Inflammatory macrophage (primary cell): ENCODE measurements around the gene FAM236A.
"Not testable (repeated sequence)": the region's sequence is repeated elsewhere in the genome, so short reads cannot be mapped to it uniquely, and the experiment has no call there.

Experiments used
- DNase-seq, 2 donors: peaks; one replicate each; pipeline ENCODE4 v3.0.0-alpha.2; 2020 to 2022
- total RNA-seq, 18 experiments: gene quantifications; one replicate each; lab custom pipeline; 2026; ENCODE audit warnings: mixed read lengths in 6 of 18, inconsistent platforms in 2 of 18; lab: John Stamatoyannopoulos, UW

Gene FAM236A
- 0 reads per million in 18 experiments for total RNA-seq

DNA sequence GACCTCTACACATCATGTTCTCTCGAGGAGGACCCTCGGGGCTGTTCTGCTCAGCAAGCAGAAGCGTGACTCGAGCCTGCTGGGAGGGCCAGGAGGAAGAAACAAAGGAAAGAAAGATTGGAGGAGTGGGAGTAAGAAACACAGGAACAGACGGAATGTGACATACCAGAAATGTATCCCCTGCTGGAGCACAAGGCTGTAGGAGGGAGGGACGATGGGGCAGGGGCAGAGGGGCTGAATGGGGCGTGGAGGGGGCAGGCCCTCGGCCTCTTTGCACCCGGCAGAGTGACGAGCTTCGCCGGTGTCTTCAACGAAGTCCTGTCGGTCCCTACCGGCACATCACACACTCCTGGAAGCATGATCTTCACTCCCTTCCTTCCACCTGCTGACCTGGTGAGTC, at the start of gene FAM236A:
TSS of gene FAM236A (plus strand) at position 301 of the 400 bp plus-strand sequence. CDS start at position 358, 57 bp downstream.
- not testable (repeated sequence) for DNase-seq

DNA sequence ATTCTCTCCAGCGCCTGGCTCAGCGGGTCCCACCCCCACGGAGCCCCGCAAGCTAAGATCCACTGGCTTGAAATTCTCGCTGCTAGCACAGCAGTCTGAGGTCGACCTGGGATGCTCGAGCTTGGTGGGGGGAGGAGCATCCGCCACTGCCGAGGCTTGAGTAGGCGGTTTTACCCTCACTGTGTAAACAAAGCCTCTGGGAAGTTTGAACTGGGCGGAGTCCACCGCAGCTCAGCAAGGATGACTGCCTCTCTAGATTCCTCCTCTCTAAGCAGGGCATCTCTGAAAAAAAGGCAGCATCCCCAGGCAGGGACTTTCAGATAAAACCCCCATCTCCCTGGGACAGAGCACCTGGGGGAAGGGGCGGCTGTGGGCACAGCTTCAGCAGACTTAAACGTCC, 48.3 kb upstream of the FAM236A start:
- not testable (repeated sequence) for DNase-seq

DNA sequence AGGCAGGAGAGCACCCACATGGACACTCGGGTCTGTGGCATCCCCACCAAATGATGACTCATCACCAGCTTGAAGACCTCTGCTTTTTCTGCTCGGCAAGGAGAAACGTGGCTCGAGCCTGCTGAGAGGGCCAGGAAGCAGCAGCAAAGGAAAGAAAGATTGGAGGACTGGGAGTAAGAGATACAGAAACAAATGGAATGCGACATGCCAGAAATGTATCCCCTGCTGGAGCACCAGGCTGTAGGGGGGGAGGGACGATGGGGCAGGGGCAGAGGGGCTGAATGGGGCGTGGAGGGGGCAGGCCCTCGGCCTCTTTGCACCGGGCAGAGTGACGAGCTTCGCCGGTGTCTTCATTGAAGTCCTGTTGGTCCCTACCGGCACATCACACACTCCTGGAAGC, 25.7 kb upstream of the FAM236A start, which contains the start of gene FAM236C:
TSS of gene FAM236C (plus strand) at position 301 of the 400 bp plus-strand sequence. CDS start 100 bp downstream, outside the sequence.
- not testable (repeated sequence) for DNase-seq

DNA sequence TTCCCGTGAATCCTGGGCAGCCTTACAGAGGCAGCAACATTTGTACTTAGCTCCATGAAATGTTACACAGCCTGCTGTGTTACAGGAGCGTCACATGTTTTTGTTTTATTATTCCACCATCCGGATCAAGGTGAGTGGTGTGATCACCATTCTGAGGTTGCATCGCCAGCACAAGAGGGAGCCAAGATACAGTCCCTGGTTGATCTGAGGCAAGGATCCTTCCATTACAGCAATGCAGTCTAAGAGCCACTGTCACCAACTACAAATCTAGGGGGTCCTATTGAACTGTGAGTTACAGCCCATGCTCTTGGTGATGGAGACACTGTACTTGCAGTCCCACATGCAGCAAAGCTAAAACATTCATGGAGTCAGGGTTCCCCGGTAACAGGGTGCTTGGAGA, 21.9 kb upstream of the FAM236A start:
- not testable (repeated sequence) for DNase-seq

DNA sequence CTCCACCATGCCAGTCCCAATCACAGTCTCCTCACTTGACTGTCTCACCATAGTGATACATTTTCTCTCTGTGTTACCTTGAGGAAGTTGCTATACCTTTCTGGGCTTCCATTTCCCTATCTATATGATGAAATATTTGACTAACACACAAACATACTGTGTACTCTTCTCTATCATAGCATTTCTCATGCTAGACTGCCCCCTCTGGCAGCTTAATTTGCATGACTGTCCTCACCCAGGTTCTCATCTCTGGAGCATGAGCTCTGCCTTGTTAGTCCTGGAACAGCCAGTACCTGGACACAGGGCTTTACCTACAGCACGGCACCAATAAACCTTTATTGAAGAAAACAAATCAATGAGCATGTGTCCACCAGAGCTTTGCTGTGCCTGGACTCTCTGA, 5.7 kb upstream of the FAM236A start:
- DNase-seq = not testable (repeated sequence)

DNA sequence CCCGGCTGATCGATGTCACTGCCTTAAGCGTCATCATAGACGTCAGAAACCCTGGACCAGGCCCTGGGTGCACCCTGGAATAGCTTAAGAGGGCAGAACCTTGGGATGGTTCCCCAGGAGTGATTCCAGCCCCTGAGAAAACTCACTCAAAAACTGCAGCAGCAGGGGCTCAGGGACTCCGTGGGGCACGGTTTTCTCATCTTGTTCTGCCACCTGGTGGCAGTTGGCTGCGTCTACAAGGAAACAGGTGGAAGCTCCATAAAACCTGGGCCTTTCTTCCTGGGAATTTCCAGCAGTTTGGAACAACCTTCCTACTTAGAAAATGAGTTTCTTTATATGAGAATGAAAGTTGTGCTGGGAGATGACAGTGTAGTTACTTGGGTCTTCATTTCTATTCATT, 1.6 kb upstream of the FAM236A start:
- not testable (repeated sequence) for DNase-seq

DNA sequence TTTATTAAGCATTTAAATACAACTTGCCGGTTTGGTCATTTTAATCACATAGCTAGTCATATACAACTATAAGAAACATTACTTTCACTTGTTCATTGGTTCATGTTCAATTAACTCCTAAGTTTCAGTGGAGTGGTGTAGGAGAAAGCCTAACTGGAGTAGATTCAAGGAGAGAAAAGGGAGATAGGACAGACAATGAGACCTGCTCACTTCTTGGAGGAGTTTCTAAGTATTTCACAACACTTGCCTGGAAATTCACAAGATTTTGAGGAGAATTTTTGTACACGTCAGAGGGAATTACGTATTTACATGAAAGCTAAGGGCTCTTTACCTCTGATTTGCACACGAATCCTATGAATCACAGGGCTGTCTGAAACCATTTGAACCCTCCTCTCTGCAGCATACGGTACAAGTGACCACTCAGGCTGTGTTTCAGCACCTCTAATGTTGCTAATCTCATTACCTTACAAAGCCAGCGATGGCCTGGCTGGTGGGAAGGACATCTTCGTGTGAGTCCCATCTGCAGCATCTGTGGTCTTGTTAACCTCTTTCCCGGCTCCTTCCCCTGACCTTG, 1.0 kb upstream of the FAM236A start:
- DNase-seq = not testable (repeated sequence)

DNA sequence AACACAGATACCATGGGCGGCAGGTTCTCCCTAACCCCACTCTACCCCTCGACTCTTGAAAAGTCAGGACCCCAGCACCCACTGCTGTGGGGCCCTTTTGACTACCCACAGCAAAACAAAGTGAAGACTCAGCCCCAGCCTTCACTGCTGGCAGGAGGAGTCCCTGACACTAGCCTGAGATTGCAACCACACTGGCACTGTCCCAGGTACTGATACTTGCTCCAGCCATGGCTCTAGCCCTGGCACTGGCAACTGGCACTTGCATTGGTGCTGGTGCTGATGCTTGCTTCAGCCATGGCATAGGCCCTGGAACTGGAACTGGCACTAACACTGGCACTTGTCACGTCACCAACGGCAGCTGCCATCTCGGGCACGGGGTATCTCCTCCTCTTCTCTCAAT, 4.3 kb downstream of the FAM236A start:
- not testable (repeated sequence) for DNase-seq

DNA sequence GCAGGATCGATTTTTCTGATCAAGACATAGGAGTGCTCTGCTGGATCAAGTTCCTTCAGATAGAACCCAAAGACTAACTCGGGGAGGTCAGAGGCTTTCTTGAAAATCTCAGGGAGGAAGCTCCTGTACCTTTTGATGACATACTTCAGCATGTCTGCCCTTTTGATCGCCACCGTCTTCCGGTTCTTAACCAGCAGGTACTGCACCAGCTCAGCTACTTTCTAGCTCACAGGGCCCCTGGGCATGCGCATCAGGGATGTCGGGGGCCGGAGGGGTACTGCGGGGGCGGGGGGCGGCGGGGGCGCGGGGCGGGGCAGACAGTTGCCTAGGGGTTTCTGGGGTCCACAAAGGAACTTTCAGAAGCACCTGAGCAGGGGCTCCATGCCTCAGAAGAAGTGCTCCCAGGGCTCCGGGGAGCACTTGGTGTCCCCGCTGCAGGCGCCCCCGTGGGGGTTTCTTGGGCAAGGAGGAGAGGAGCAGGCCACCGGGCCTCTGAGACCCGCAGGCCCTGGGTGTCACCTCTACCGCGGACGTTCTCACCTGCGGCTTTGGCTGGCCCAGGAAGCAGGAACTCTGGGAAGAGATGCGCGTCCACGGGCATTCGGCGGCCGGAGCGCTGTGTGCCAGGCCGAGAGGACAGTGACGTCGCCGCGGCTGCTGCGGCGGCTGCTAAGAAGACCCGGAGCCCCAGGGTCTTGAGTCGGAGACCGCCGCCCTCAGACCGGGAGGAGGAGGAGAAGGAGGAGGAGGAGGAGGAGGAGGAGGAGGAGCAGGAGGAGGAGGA, 5.2 kb downstream of the FAM236A start:
- not testable (repeated sequence) for DNase-seq

DNA sequence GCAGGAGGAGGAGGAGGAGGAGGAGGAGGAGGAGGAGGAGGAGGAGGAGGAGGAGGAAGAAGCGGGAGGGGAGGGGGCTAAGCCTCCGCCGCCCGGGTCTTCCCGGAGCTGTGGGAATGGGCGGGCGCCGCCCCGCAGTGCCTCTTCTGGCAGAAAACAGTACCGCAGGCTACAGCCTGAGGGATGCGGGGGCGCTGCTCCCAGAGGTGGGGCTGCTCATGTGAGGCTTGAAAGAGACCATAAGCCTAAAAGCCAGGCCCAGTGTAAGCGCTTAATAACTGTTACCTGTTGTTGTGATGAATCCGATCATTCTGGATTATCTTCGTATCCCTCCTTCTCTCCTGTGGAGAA, 5.8 kb downstream of the FAM236A start, which contains the start of gene DMRTC1:
TSS of gene DMRTC1 (minus strand) at position 19 of the 351 bp plus-strand sequence. CDS start 68,143 bp downstream, outside the sequence.
- DNase-seq = not testable (repeated sequence)

DNA sequence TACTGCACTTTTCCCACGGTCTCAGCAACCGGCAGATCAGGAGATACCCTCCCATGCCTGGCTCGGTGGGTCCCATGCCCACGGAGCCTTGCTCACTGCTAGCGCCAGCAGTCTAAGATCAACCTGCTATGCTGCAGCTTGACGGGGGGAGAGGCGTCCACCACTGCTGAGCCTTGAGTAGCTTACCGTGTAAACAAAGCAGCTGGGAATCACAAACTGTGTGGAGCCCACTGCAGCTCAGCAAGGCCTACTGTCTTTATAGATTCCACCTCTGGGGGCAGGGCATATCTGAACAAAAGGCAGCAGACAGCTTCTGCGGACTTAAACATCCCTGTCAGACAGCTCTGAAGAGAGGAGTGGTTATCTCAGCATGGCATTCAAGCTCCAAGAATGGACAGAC, 22.0 kb downstream of the FAM236A start:
- DNase-seq = not testable (repeated sequence)

DNA sequence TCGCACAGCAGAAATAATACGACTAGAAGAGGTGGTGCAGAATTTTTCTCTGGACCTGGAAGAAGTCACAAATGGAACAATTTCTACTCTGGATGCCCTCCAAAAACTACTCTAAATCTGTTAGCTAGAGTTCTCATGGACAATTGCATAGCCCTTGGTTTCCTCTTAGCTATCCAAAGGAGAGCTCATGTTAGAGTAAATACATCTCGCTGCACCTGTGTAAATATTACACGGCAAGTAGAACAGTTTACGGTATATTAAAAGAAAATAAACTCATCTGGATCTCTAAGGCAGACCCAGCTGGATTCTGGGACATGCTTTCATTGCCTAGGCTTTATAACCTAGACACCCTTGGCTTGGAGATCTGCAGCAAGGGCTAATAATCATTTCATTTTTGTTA, 33.9 kb downstream of the FAM236A start:
- not testable (repeated sequence) for DNase-seq

DNA sequence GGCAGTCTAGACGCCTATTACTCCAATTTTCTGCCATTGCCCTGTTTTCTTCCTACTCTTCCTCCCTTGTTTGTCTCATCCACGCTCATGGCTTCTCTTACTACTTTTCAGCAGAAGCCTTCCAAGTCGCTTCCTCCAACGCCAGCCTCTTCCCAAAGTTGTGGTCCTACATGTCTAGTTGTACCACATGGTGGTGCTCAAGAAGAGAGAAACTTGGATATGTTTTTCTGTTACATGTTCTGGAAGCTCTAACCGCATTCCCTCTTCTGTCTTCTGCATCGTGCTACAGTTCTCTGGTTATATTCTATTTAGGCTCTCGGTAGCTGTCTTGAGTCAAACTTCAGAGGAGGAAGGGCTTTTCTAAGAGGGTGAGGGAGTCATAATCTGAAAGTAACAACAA, 36.9 kb downstream of the FAM236A start:
- not testable (repeated sequence) for DNase-seq

DNA sequence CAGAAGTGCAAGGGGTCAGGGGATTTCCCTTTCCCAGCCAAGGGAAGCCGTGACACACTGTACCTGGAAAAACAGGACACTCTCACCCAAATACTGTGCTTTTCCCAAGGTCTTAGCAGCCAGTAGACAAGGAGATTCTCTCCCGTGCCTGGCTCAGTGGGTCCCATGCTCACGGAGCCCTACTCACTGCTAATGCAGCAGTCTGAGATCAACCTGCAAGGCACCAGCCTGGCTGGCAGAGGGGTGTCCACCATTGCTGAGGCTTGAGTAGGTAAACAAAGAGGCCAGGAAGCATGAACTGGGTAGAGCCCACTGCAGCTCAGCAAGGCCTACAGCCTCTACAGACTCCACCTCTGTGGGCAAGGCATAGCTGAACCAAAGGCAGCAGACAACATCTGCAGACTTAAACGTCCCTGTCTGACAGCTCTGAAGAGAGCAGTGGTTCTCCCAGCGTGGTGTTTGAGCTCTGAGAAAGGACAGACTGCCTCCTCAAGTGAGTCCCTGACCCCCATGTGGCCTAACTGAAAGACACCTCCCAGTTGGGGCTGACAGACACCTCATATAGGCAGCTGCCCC, 43.0 kb downstream of the FAM236A start:
- DNase-seq = not testable (repeated sequence)
